Sigmoid colon (tissue), 7 donors: Measurements from ENCODE around the gene LEPROT. TPM values are rescaled to one million over a fixed set of nuclear protein-coding genes. Genes with fewer than 3 reads are reported as not detected.

Experiments used
- DNase-seq: peaks from one replicate; pipeline ENCODE4 v3.0.0-alpha.2; 2019
- H3K27ac ChIP-seq, 4 donors: fragments of 200-600 bp; sonication (generic); one replicate each; pipeline ENCODE4 v1.5.1; 2016 to 2019; ENCODE audit warnings: mild to moderate bottlenecking in 1 of 4
- H3K27me3 ChIP-seq, 3 donors: fragments of 200-600 bp; sonication (generic); one replicate each; pipeline ENCODE4 v1.5.1; 2019; ENCODE audit warnings: mild to moderate bottlenecking in 1 of 3
- H3K36me3 ChIP-seq, 4 donors: fragments of 200-600 bp; sonication (generic); one replicate each; pipeline ENCODE4 v1.5.1; 2016 to 2019
- H3K4me1 ChIP-seq, 4 donors: fragments of 200-600 bp; sonication (generic); one replicate each; pipeline ENCODE4 v1.5.1; 2017 to 2019
- H3K4me3 ChIP-seq, 4 donors: fragments of 200-600 bp; sonication (generic); one replicate each; pipeline ENCODE4 v1.5.1; 2017 to 2019; ENCODE audit warnings: mild to moderate bottlenecking in 2 of 4, moderate library complexity in 1 of 4
- H3K9me3 ChIP-seq, 4 donors: fragments of 200-600 bp in 3 of 4; sonication (generic) in 3 of 4; one replicate each; pipeline versions ENCODE4 v1.5.1 to v1.6.1; 2013 to 2019
- CTCF ChIP-seq, 4 experiments: fragments of 450-650 bp in 3 of 4; fragments of 200-600 bp in 1 of 4; IDR thresholded peaks; one replicate each; pipeline ENCODE4 v1.5.1; 2016 to 2019; ENCODE audit warnings: antibody characterized with exemption in 4 of 4, mild to moderate bottlenecking in 3 of 4, moderate library complexity in 2 of 4
- EP300 ChIP-seq, 4 donors: sonication (generic); formaldehyde crosslinking; IDR thresholded peaks; one replicate each; pipeline ENCODE4 v1.6.1; 2017; ENCODE audit warnings: antibody characterized with exemption in 4 of 4
- POLR2A ChIP-seq, 2 donors: fragments of 450-650 bp; IDR thresholded peaks; one replicate each; pipeline ENCODE4 v1.6.1; 2016; ENCODE audit warnings: antibody characterized with exemption in 2 of 2, mild to moderate bottlenecking in 2 of 2, moderate library complexity in 2 of 2
- POLR2AphosphoS5 ChIP-seq, 4 donors: sonication (generic); formaldehyde crosslinking; IDR thresholded peaks; one replicate each; pipeline ENCODE4 v1.6.1; 2017; ENCODE audit warnings: antibody characterized with exemption in 4 of 4
- WGBS, 2 donors: extraction: QIAGEN DNeasy Blood & Tissue Kit; methylation state at CpG; one replicate each; pipeline ENCODE4 v1.1.7; 2013; 5-methylcytosine and 5-hydroxymethylcytosine counted together
- intact Hi-C: fragments of 100-400 bp; cut with DNase I; formaldehyde crosslinking; loops from one replicate; pipeline ENCODE4 v1.15.1; 2023
- polyA plus RNA-seq, 3 donors: library from polyadenylated mRNA; stranded (reverse); fragments of 200-250 nt; gene quantifications; one replicate each; pipeline ENCODE4 v1.2.3, GENCODE V29; 2013
- total RNA-seq, 4 donors: library from RNA; depleted of rRNA; stranded (reverse); fragments of >200 nt; gene quantifications; one replicate each; pipeline ENCODE4 v1.1.0, GENCODE V29; 2016
- donor health status: healthy with polysubstance abuse.
- donor health status: Bipolar disorder and iron deficiency.
- donor health status: healthy.

LEPROT gene
- total and polyA plus RNA-seq, 7 donors = 14.3 to 67.8 (median 48.2) TPM

- H3K4me1 ChIP-seq = no peaks in the 10 kb centered on the region
- no peak for DNase-seq
- no peak overlapping the region for H3K27ac ChIP-seq
- H3K4me3 ChIP-seq = no peak overlapping the region
- WGBS, 2 donors = 97 to 98% methylated on average over 7 of the region's 7 CpGs
- H3K9me3 ChIP-seq = no peaks in the 10 kb centered on the region
- TF ChIP-seq CTCF (IDR thresholded peaks at IDR 0.05) (no peak), POLR2A (IDR thresholded peaks at IDR 0.05) (no peak), EP300 (IDR thresholded peaks at IDR 0.05) (no peak), POLR2AphosphoS5 (IDR thresholded peaks at IDR 0.05) (no peak)
- no peaks in the 10 kb centered on the region for H3K36me3 ChIP-seq
- intact Hi-C loops = no loop called here
- H3K27me3 ChIP-seq = no peaks in the 10 kb centered on the region
Observed at GRCh38 chr1:65392497-65392896, 28.0 kb upstream of the LEPROT start.

GRCh38 chr1:65393347-65393746, 27.1 kb upstream of the LEPROT start:
- no peak overlapping the region for H3K4me3 ChIP-seq
- H3K9me3 ChIP-seq = no peaks in the 10 kb centered on the region
- intact Hi-C loops = no loop called here
- DNase-seq = no peak
- H3K27ac ChIP-seq = no peak overlapping the region
- 84 to 89% methylated on average over 2 of the region's 2 CpGs for WGBS, 2 donors
- no peaks in the 10 kb centered on the region for H3K27me3 ChIP-seq
- no peaks in the 10 kb centered on the region for H3K36me3 ChIP-seq
- TF ChIP-seq CTCF (IDR thresholded peaks at IDR 0.05) = no peak
- TF ChIP-seq POLR2AphosphoS5 (IDR thresholded peaks at IDR 0.05) = no peak
- no peak for TF ChIP-seq POLR2A (IDR thresholded peaks at IDR 0.05)
- TF ChIP-seq EP300 (IDR thresholded peaks at IDR 0.05) = no peak
- H3K4me1 ChIP-seq = no peaks in the 10 kb centered on the region

- TF ChIP-seq EP300 (IDR thresholded peaks at IDR 0.05) (no peak), CTCF (IDR thresholded peaks at IDR 0.05) (no peak), POLR2A (IDR thresholded peaks at IDR 0.05) (no peak), POLR2AphosphoS5 (IDR thresholded peaks at IDR 0.05) (no peak)
- 79 to 90% methylated on average over 1 of the region's 1 CpG for WGBS, 2 donors
- DNase-seq = no peak
- no peaks in the 10 kb centered on the region for H3K4me1 ChIP-seq
- no peaks in the 10 kb centered on the region for H3K9me3 ChIP-seq
- no peak overlapping the region for H3K4me3 ChIP-seq
- H3K27me3 ChIP-seq = no peaks in the 10 kb centered on the region
- intact Hi-C loops = no loop called here
- H3K27ac ChIP-seq = no peak overlapping the region
- H3K36me3 ChIP-seq = no peaks in the 10 kb centered on the region
Observed at GRCh38 chr1:65393928-65394327, 26.5 kb upstream of the LEPROT start.

GRCh38 chr1:65395887-65396612, 24.4 kb upstream of the LEPROT start:
- Histone ChIP-seq H3K36me3 (no peaks in the 10 kb centered on the region), H3K27me3 (no peaks in the 10 kb centered on the region), H3K4me3 (no peak overlapping the region), H3K4me1 (no peaks in the 10 kb centered on the region), H3K9me3 (no peaks in the 10 kb centered on the region), H3K27ac (no peak overlapping the region)
- intact Hi-C loops = no loop called here
- DNase-seq = no peak
- WGBS, 2 donors = 90 to 92% methylated on average over 3 of the region's 3 CpGs
- TF ChIP-seq POLR2AphosphoS5 (IDR thresholded peaks at IDR 0.05) = no peak
- no peak for TF ChIP-seq POLR2A (IDR thresholded peaks at IDR 0.05)
- no peak for TF ChIP-seq EP300 (IDR thresholded peaks at IDR 0.05)
- TF ChIP-seq CTCF (IDR thresholded peaks at IDR 0.05) = no peak

- 96 to 98% methylated on average over 1 of the region's 1 CpG for WGBS, 2 donors
- intact Hi-C loops = no loop called here
- no peak for TF ChIP-seq EP300 (IDR thresholded peaks at IDR 0.05)
- TF ChIP-seq CTCF (IDR thresholded peaks at IDR 0.05) = no peak
- TF ChIP-seq POLR2A (IDR thresholded peaks at IDR 0.05) = no peak
- TF ChIP-seq POLR2AphosphoS5 (IDR thresholded peaks at IDR 0.05) = no peak
- H3K9me3 ChIP-seq = no peaks in the 10 kb centered on the region
- no peaks in the 10 kb centered on the region for H3K36me3 ChIP-seq
- H3K27me3 ChIP-seq = no peaks in the 10 kb centered on the region
- H3K4me1 ChIP-seq = no peaks in the 10 kb centered on the region
- no peak overlapping the region for H3K4me3 ChIP-seq
- no peak overlapping the region for H3K27ac ChIP-seq
- no peak for DNase-seq
Observed at GRCh38 chr1:65398083-65398482, 22.4 kb upstream of the LEPROT start.
